Measurements from ENCODE around the gene IL3.

GRCh38 chr5:132079081-132079480 lies 18.6 kb downstream of the IL3 start:
- TF ChIP-seq CTCF (IDR thresholded peaks at IDR 0.05) = no peak
- no peak for TF ChIP-seq POLR2A (IDR thresholded peaks at IDR 0.05)
- TF ChIP-seq EP300 (IDR thresholded peaks at IDR 0.05) = no peak
